ENCODE measurements around the gene SPOPL.
"Not testable (repeated sequence)": the region's sequence is repeated elsewhere in the genome, so short reads cannot be mapped to it uniquely, and the experiment has no call there.

DNA sequence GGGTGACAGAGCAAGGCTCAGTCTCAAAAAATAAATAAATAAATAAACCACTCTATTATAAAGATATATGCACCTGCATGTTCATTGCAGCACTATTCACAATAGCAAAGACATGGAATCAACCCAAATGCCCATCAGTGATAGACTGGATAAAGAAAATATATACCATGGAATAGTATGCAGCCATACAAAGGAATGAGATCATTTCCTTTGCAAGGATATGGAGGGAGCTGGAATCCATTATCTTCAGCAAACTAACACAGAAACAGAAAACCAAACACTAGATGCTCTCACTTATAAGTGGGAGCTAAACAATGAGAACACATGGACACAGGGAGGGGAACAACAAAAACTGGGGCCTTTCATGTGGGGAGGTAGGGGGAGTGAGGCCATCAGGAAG is 18.8 kb upstream of the SPOPL start:
- TF ChIP-seq CTCF, EP300 (IDR thresholded peaks at IDR 0.05): not testable (repeated sequence)
